ENCODE measurements around the gene FTO.

DNA sequence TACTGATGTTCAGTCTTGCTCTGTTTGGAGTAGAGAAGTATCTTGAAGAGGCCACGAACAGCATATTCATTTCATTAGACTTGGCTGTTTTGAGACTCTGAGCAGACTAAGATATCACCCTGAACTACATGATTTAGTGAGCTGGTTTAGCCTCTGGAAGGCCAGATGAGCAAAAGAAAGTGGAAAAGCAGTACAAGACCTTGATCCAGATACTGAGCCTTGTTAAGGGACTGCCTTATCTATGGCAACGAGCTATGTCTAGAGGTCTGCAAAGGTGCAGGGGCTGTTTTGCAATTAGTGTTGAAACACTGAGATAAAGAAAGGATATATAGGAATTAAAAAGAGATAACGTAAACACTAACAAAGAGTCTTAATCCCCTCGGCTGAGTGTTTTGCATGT, 351.2 kb downstream of the FTO start:
- TF ChIP-seq, protein P1, sequence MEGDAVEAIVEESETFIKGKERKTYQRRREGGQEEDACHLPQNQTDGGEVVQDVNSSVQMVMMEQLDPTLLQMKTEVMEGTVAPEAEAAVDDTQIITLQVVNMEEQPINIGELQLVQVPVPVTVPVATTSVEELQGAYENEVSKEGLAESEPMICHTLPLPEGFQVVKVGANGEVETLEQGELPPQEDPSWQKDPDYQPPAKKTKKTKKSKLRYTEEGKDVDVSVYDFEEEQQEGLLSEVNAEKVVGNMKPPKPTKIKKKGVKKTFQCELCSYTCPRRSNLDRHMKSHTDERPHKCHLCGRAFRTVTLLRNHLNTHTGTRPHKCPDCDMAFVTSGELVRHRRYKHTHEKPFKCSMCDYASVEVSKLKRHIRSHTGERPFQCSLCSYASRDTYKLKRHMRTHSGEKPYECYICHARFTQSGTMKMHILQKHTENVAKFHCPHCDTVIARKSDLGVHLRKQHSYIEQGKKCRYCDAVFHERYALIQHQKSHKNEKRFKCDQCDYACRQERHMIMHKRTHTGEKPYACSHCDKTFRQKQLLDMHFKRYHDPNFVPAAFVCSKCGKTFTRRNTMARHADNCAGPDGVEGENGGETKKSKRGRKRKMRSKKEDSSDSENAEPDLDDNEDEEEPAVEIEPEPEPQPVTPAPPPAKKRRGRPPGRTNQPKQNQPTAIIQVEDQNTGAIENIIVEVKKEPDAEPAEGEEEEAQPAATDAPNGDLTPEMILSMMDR (IDR thresholded peaks at IDR 0.05): no peak
- TF ChIP-seq POLR2A (IDR thresholded peaks at IDR 0.05) (no peak), POLR2AphosphoS5 (IDR thresholded peaks at IDR 0.05; ENCODE audit: insufficient read depth in 1 of 2, low read depth in 1 of 2) (no peak)
